ENCODE results near the gene IMMP2L. TPM values are rescaled to one million over a fixed set of nuclear protein-coding genes. Genes with fewer than 3 reads are reported as not detected.
A peak's percentile ranks its signal among the peaks of the same experiment; 100 is the strongest.

IMMP2L gene
- total RNA-seq, 1 experiment from 2014 or later, result 8.8 TPM

GRCh38 chr7:111202321-111202720 is 360.0 kb downstream of the IMMP2L start:
- TF ChIP-seq REST (IDR thresholded peaks at IDR 0.05; ENCODE audit: insufficient read depth in 1 of 2, low read depth in 2 of 2, low read length in 1 of 2), result no peak
- TF ChIP-seq SIN3A (IDR thresholded peaks at IDR 0.05; ENCODE audit: borderline replicate concordance, insufficient read depth, low read depth, low read length), result no peak
- no peak for TF ChIP-seq TCF7L2 (IDR thresholded peaks at IDR 0.05; ENCODE audit: low read depth, low read length)
- no peak for TF ChIP-seq CTCF (IDR thresholded peaks at IDR 0.05)
- Histone ChIP-seq H3K9me3 (ENCODE audit: control insufficient read depth, insufficient read depth, low read depth, low read length) (no peaks in the 10 kb centered on the region), H3K36me3 (ENCODE audit: control insufficient read depth, insufficient read depth, low read length) (no peaks in the 10 kb centered on the region), H3K4me1 (ENCODE audit: control insufficient read depth, insufficient read depth, low read length) (no peaks in the 10 kb centered on the region), H3K4me3 (ENCODE audit: low read depth in 2 of 2, low read length in 2 of 2) (no peak overlapping the region), H3K27ac (ENCODE audit: low read length) (no peak overlapping the region), H3K27me3 (ENCODE audit: control insufficient read depth, insufficient read depth, low read length) (no peaks in the 10 kb centered on the region)
- in situ Hi-C loops (cut with HindIII; ENCODE audit: low pct_unique_long_range_greater_than_20kb, low sequenced_read_pairs), result no loop called here
- CTCF ChIA-PET, result no interaction called here
- intact Hi-C loops (cut with micrococcal nuclease; ENCODE audit: unreplicated experiment), result no loop called here
- DNase-seq (ENCODE audit: low read depth, low spot score), result no peak
- BruUV-seq (replicated peaks), result no TSS peak
- POLR2A ChIA-PET, result no interaction called here
- ATAC-seq, result no peak

- Histone ChIP-seq H3K36me3 (ENCODE audit: control insufficient read depth, insufficient read depth, low read length) (no peaks in the 10 kb centered on the region), H3K4me1 (ENCODE audit: control insufficient read depth, insufficient read depth, low read length) (no peaks in the 10 kb centered on the region), H3K27ac (ENCODE audit: low read length) (no peak overlapping the region), H3K4me3 (ENCODE audit: low read depth in 2 of 2, low read length in 2 of 2) (no peak overlapping the region), H3K27me3 (ENCODE audit: control insufficient read depth, insufficient read depth, low read length) (no peaks in the 10 kb centered on the region), H3K9me3 (ENCODE audit: control insufficient read depth, insufficient read depth, low read depth, low read length) (no peaks in the 10 kb centered on the region)
- TF ChIP-seq TCF7L2 (IDR thresholded peaks at IDR 0.05; ENCODE audit: low read depth, low read length), result no peak
- no peak for TF ChIP-seq SIN3A (IDR thresholded peaks at IDR 0.05; ENCODE audit: borderline replicate concordance, insufficient read depth, low read depth, low read length)
- TF ChIP-seq POLR2AphosphoS5 (IDR thresholded peaks at IDR 0.05; ENCODE audit: low read depth, low read length), result no peak
- TF ChIP-seq REST (IDR thresholded peaks at IDR 0.05; ENCODE audit: insufficient read depth in 1 of 2, low read depth in 2 of 2, low read length in 1 of 2), result no peak
- no peak for TF ChIP-seq CTCF (IDR thresholded peaks at IDR 0.05)
- CTCF ChIA-PET, result no interaction called here
- no peak for ATAC-seq
- intact Hi-C loops (cut with micrococcal nuclease; ENCODE audit: unreplicated experiment) (no loop called here), in situ Hi-C loops (cut with HindIII; ENCODE audit: low pct_unique_long_range_greater_than_20kb, low sequenced_read_pairs) (no loop called here)
- POLR2A ChIA-PET, result no interaction called here
- BruUV-seq (replicated peaks), result no TSS peak
- DNase-seq (ENCODE audit: low read depth, low spot score), result peak; percentile 2
These were observed 362.6 kb downstream of the IMMP2L start for GRCh38 chr7:111199643-111200042.
